Esophagus squamous epithelium (tissue), 4 donors: ENCODE data around the gene TH.

Experiments used
- CTCF ChIP-seq, 6 experiments: fragments of 450-650 bp in 4 of 6; fragments of 200-600 bp in 2 of 6; sonication (generic) in 2 of 6; IDR thresholded peaks; one replicate each; pipeline ENCODE4 v1.5.1; 2016 to 2019; ENCODE audit warnings: antibody characterized with exemption in 6 of 6, mild to moderate bottlenecking in 4 of 6, moderate library complexity in 4 of 6
- POLR2A ChIP-seq, 4 donors: fragments of 450-650 bp; IDR thresholded peaks; one replicate each; pipeline ENCODE4 v1.6.1; 2017; ENCODE audit warnings: antibody characterized with exemption in 4 of 4, mild to moderate bottlenecking in 4 of 4, moderate library complexity in 3 of 4

GRCh38 chr11:2179516-2179915, 7.9 kb upstream of the TH start:
- no peak for TF ChIP-seq CTCF (IDR thresholded peaks at IDR 0.05)
- no peak for TF ChIP-seq POLR2A (IDR thresholded peaks at IDR 0.05)
